Fibroblast of pulmonary artery (primary cell): ENCODE measurements around the gene THOC6.
"Not testable (repeated sequence)": the region's sequence is repeated elsewhere in the genome, so short reads cannot be mapped to it uniquely, and the experiment has no call there.

Experiments used
- DNase-seq: peaks from one replicate; pipeline ENCODE4 v3.0.0-alpha.2; 2010; ENCODE audit warnings: low read depth
- H3K4me3 ChIP-seq: replicated peaks from 2 replicates; pipeline ENCODE4 v1.5.1; 2011; ENCODE audit warnings: low read depth, mild to moderate bottlenecking, control low read depth, low read length, moderate library complexity
- TF ChIP-seq, protein P1 (sequence below): IDR thresholded peaks from 2 replicates; pipeline ENCODE4 v1.5.1; 2011; ENCODE audit warnings: mild to moderate bottlenecking, control low read depth, low read length, inconsistent platforms; ENCODE audit errors: missing control alignments

Gene THOC6

DNA sequence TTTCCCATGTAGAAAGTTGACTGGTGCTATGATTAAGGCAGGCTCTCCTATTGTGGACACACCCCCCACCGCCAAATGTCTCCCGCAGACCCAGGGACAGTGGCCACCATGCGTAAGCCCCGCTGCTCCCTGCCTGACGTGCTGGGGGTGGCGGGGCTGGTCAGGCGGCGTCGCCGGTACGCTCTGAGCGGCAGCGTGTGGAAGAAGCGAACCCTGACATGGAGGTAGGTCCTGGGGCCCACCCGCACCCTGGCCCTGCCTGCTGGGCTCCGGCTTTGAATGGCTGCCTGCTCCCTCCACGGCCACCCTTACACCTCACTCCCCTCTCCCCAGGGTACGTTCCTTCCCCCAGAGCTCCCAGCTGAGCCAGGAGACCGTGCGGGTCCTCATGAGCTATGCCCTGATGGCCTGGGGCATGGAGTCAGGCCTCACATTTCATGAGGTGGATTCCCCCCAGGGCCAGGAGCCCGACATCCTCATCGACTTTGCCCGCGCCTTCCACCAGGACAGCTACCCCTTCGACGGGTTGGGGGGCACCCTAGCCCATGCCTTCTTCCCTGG lies 26.2 kb downstream of the THOC6 start:
- no peak for DNase-seq
- no peak overlapping the region for H3K4me3 ChIP-seq
- TF ChIP-seq, protein P1, sequence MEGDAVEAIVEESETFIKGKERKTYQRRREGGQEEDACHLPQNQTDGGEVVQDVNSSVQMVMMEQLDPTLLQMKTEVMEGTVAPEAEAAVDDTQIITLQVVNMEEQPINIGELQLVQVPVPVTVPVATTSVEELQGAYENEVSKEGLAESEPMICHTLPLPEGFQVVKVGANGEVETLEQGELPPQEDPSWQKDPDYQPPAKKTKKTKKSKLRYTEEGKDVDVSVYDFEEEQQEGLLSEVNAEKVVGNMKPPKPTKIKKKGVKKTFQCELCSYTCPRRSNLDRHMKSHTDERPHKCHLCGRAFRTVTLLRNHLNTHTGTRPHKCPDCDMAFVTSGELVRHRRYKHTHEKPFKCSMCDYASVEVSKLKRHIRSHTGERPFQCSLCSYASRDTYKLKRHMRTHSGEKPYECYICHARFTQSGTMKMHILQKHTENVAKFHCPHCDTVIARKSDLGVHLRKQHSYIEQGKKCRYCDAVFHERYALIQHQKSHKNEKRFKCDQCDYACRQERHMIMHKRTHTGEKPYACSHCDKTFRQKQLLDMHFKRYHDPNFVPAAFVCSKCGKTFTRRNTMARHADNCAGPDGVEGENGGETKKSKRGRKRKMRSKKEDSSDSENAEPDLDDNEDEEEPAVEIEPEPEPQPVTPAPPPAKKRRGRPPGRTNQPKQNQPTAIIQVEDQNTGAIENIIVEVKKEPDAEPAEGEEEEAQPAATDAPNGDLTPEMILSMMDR, result no peak

DNA sequence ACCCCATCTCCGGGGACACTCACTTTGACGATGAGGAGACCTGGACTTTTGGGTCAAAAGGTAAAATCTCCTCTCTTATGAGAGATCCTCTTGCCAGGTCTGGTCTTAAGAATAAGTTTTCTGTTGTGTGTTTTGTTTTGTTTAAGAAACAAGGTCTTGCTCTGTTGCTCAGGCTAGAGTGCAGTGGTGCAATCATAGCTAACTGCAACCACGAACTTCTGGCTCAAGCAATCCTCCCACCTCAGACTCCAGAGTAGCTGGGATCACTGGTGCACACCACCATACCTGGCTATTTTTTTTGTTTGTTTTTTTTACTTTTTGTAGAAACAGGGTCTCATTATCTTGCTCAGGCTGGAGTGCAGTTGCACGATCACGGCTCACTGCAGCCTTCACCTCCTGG lies 26.7 kb downstream of the THOC6 start:
- no peak overlapping the region for H3K4me3 ChIP-seq
- TF ChIP-seq, protein P1, result no peak
- DNase-seq, result no peak

DNA sequence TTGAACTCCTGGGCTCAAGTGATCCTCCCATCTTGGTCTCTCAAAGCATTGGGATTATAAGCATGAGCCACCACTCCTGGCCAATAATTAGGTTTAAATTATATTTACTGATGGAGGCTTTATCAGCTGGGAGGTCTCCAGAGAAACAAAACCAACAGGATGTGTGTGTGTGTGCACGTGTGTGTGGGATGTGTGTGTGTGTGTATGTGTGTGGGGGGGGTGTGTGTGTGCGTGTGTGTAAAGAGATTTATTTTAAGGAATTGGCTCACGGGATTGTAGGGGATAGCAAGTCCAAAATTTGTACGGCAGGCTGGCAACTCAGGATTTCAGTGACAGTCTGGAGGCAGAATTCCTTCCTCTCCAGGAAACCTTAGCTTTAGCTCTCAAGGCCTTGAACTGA lies 27.2 kb downstream of the THOC6 start:
- no peak overlapping the region for H3K4me3 ChIP-seq
- no peak for DNase-seq
- TF ChIP-seq, protein P1, result no peak

DNA sequence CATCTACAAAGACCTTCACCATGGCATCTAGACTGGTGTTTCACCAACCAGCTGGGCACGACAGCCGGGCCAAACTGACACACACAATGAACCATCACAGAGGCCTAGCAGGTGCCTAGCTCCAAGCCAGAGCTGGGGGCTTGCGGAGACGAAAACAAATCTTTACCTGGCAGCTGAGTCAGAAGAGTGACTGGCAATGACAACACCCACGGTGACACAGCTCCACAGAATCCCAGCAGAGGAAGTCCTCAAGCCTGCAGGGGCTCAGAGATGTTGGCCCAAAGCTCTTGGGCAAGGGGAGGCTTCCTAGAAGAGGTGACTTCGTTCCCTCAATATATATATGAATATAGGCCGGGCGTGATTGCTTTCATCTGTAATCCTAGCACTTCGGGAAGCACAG lies 27.7 kb downstream of the THOC6 start:
- no peak overlapping the region for H3K4me3 ChIP-seq
- no peak for DNase-seq
- TF ChIP-seq, protein P1, result no peak

DNA sequence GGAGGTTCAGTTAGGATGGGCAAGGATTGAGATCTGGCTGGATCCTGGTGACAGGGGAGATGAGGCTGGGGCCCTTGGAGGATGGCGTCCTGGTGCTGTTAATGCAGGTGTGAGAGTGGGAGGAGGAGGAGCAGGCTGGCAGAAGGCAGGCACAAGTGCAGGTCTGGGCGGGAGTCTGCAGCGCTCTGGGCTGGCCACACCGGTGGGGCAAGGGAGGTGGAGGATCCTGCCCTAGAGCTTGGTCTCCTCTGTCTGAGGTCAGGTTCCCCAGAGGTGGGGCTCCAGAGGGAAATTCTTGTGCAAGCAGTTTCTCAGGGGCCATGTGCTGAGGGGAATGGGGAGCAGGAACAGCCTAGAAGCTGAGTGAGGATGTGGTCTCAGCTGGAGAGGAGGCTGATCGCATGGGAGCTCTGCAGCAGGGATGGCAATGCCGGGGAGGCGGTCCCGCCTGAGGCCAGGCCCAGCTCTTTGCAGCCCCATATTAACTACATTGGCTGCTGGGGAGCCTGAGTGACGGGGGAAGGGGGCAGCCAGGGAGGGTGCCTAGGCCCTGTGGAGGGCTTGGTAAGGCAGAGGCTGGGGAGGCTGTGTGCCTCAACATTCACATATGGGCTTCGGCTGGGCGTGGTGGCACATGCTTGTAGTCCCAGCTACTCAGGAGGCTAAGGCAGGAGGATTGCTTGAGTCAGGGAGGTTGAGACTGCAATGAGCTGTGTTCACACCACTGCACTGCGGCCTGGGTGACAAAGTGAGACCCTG lies 28.9 kb downstream of the THOC6 start:
- H3K4me3 ChIP-seq, DNase-seq: not testable (repeated sequence)

DNA sequence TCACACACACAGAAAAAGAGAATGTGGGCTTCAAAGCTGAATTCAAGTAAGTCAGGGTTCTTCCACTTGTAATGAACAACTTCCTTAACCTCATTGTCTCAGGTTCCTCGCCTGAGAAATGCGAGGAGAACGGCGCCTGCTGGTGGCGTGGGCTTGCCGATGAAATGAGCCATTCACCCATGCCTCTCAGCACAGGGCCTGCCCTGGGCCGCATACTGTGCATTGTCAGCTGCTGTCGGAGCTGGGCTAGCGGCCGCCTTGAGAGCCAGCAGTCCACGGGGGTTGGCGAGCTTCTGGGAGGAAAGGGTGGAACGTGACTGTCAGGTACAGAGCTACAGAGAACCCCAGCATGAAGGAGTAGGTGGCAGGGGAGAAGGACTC lies 29.5 kb downstream of the THOC6 start:
- DNase-seq, result not testable (repeated sequence)

DNA sequence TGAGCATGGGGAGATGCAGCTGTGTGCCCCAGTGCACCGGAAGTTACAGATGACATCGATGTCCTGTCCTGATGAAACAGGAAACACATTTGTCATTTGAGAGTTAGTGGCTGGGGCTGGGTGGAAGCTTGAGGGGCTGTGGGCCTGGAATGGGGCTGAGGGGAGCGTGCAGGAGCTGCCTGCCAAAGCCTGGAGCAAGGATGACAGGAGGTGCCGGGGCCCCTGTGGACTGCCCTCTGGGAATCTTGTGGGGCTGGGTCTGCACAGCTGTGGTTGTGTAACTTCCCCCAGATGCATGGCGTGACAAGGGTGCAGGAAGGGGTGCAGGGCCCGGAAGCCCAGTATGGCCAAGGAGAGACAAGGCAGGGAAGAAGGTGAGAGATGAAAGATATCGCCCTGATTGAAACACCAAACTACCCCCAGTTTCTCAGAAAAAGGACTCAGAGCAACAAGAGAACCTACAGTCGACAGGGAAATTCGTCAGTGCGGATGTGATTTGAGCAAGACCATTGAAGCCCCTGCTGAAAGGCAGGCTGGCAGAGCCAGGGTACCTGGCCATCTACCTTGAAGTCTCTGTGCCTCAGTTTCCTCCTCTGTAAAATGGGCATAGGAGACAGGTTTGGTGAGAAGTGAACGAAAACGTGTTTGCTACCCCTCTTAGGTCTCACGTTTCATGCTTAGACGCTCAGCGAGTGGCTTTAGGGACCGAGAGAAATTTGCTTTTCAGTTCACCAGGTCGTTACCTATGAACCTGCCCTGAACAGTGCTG lies 31.3 kb downstream of the THOC6 start:
- H3K4me3 ChIP-seq, result no peak overlapping the region
- no peak for DNase-seq
- TF ChIP-seq, protein P1, result no peak

More for the DNA sequence above, 29.5 kb downstream of the THOC6 start:
- not testable (repeated sequence) for H3K4me3 ChIP-seq

DNA sequence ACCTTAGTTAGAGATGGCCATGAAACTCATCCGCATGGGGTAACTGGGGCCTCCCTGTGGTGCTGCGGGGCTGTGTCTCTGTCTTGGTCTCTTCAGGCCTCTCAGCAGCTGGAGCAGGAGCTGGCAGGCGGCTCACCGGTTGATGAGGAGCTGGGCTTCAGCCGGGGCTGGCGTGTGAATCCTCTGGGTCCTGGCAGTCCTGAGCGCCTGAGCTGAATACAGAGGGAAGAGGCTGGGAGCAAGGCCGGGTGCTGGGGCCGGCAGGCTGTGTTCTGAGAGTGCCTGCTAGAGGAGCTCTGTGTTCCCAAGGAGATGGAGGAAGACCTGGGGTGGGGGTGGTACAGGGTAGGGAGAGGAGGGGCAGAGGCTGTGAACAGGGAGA lies 31.9 kb downstream of the THOC6 start:
- H3K4me3 ChIP-seq, DNase-seq: not testable (repeated sequence)
